GM12878 (cell line): ENCODE measurements around the gene KLHL3. TPM values are rescaled to one million over a fixed set of nuclear protein-coding genes. Genes with fewer than 3 reads are reported as not detected.

Experiments used
- ATAC-seq: fragments of 200-7000 bp; cut with Tn5 transposase; 3 replicates; pipeline ENCODE4 v1.9.1; 2020; ENCODE audit warnings: mild to moderate bottlenecking, moderate library complexity
- BruUV-seq: library from RNA; stranded (reverse); fragments of 400-500 nt; replicated peaks from 2 replicates; lab custom pipeline; 2021; lab: Mats Ljungman, UMichigan
- CTCF ChIA-PET: fragments of 300-600 bp; sonication (Branson Sonifier 250); formaldehyde crosslinking; extraction: SDS; loops from one replicate; lab custom pipeline; 2021; ENCODE audit warnings: inconsistent platforms; lab: Yijun Ruan, JAX
- POLR2A ChIA-PET: fragments of 350-600 bp; formaldehyde crosslinking; extraction: SDS; loops from one replicate; lab custom pipeline; 2021; ENCODE audit warnings: inconsistent platforms; lab: Charles Lee
- RAD21 ChIA-PET: fragments of 300-600 bp; sonication (Branson Sonifier 250); formaldehyde crosslinking; loops from one replicate; lab custom pipeline; 2023; ENCODE audit warnings: antibody characterized with exemption; ENCODE audit not compliant: unreplicated experiment; lab: Charles Lee
- SMC1A ChIA-PET: fragments of 300-600 bp; sonication (Branson Sonifier 250); formaldehyde crosslinking; loops from one replicate; lab custom pipeline; 2023; ENCODE audit not compliant: unreplicated experiment, uncharacterized antibody; lab: Charles Lee
- DNase-seq: peaks from one replicate; pipeline ENCODE4 v3.0.0-alpha.2; 2011; ENCODE audit warnings: low read depth, low spot score
- FAIRE-seq: peaks from 3 replicates; lab custom pipeline; 2011; peaks lifted over from hg19 to GRCh38; lab: Jason Lieb, UNC
- H2AFZ ChIP-seq: 2 replicates; pipeline ENCODE4 v1.6.0; 2011; ENCODE audit warnings: low read depth, low read length, control low read depth; ENCODE audit not compliant: control insufficient read depth
- H3K27ac ChIP-seq: 2 replicates; pipeline ENCODE4 v1.5.1; 2011; ENCODE audit warnings: control low read depth; ENCODE audit not compliant: control insufficient read depth, insufficient read depth
- H3K27me3 ChIP-seq, 2 experiments: replicated peaks in 1 of 2; 2 replicates each; pipeline versions ENCODE4 v1.6.0 to v1.6.1; 2011; ENCODE audit warnings: low read length in 1 of 2; ENCODE audit not compliant: control insufficient read depth in 2 of 2, insufficient read depth in 2 of 2
- H3K36me3 ChIP-seq, 2 experiments: 2 replicates each; pipeline ENCODE4 v1.5.1; 2011; ENCODE audit warnings: low read length in 1 of 2; ENCODE audit not compliant: control insufficient read depth in 2 of 2, insufficient read depth in 2 of 2
- H3K4me1 ChIP-seq: 2 replicates; pipeline ENCODE4 v1.6.1; 2011; ENCODE audit warnings: mild to moderate bottlenecking, low read length, moderate library complexity, mixed read lengths; ENCODE audit not compliant: control insufficient read depth, insufficient read depth
- H3K4me2 ChIP-seq: 2 replicates; pipeline ENCODE4 v1.6.0; 2011; ENCODE audit warnings: control low read depth; ENCODE audit not compliant: control insufficient read depth, insufficient read depth
- H3K4me3 ChIP-seq: fragments of 200-600 bp; sonication (generic); 2 replicates; pipeline ENCODE4 v1.5.1; 2016
- H3K79me2 ChIP-seq: 2 replicates; pipeline ENCODE4 v1.6.0; 2011; ENCODE audit warnings: low read length; ENCODE audit not compliant: control insufficient read depth, insufficient read depth
- H3K9ac ChIP-seq: 2 replicates; pipeline ENCODE4 v1.8.0; 2011; ENCODE audit warnings: low read length, control low read depth, mixed read lengths; ENCODE audit not compliant: control insufficient read depth, insufficient read depth
- H3K9me3 ChIP-seq: replicated peaks from 3 replicates; pipeline ENCODE4 v1.5.1; 2011; ENCODE audit warnings: mild to moderate bottlenecking, low read length; ENCODE audit not compliant: control insufficient read depth, insufficient read depth
- H4K20me1 ChIP-seq: 2 replicates; pipeline ENCODE4 v1.6.0; 2011; ENCODE audit not compliant: control insufficient read depth, insufficient read depth
- EZH2 ChIP-seq: IDR thresholded peaks from 2 replicates; pipeline ENCODE4 v1.6.1; 2012; ENCODE audit warnings: low read depth, mild to moderate bottlenecking, control low read depth, inconsistent platforms, low read length, borderline replicate concordance; ENCODE audit not compliant: control insufficient read depth
- IKZF1 ChIP-seq: fragments of 450-650 bp; conservative IDR thresholded peaks from 2 replicates; pipeline ENCODE4 v1.6.1; 2017; ENCODE audit warnings: antibody characterized with exemption, mild to moderate bottlenecking
- NFYB ChIP-seq: IDR thresholded peaks from 2 replicates; pipeline ENCODE4 v1.6.1; 2011; ENCODE audit warnings: low read depth, mild to moderate bottlenecking, low read length, improper control_type of control experiment, moderate library complexity; ENCODE audit not compliant: insufficient read depth
- POLR2AphosphoS5 ChIP-seq: IDR thresholded peaks from 2 replicates; pipeline ENCODE4 v1.6.1; 2011; ENCODE audit warnings: mild to moderate bottlenecking, low read length, inconsistent platforms
- RAD51 ChIP-seq: fragments of 450-650 bp; IDR thresholded peaks from 2 replicates; pipeline ENCODE4 v1.6.1; 2016; ENCODE audit warnings: moderate library complexity, mild to moderate bottlenecking, inconsistent platforms
- RELA ChIP-seq: fragments of 450-650 bp; IDR thresholded peaks from 2 replicates; pipeline ENCODE4 v1.8.0; 2014; ENCODE audit warnings: borderline replicate concordance; ENCODE audit not compliant: partially characterized antibody
- ZBTB11 ChIP-seq: fragments of 450-650 bp; formaldehyde crosslinking; IDR thresholded peaks from 2 replicates; pipeline ENCODE4 v1.5.0; 2022; ENCODE audit warnings: mild to moderate bottlenecking, missing genetic modification characterization
- ZNF207 ChIP-seq: fragments of 450-650 bp; IDR thresholded peaks from 2 replicates; pipeline ENCODE4 v1.6.1; 2014; ENCODE audit warnings: antibody characterized with exemption, mild to moderate bottlenecking, borderline replicate concordance
- WGBS: methylation state at CpG from one replicate; pipeline ENCODE4 v1.1.6; 2016; ENCODE audit warnings: low lambda C conversion rate; ENCODE audit not compliant: insufficient replicate concordance, insufficient coverage; ENCODE audit errors: missing lambda C conversion rate; 5-methylcytosine and 5-hydroxymethylcytosine counted together
- in situ Hi-C: fragments of 300-500 bp; cut with MboI; formaldehyde crosslinking; loops from 9 replicates; pipeline ENCODE4 v1.14.3; 2018; ENCODE audit warnings: mixed read lengths
- intact Hi-C: fragments of 100-400 bp; cut with micrococcal nuclease; formaldehyde crosslinking; loops from one replicate; pipeline ENCODE4 v1.14.2; 2022; ENCODE audit not compliant: unreplicated experiment
- polyA plus RNA-seq, 11 experiments: library from polyadenylated mRNA; depleted of rRNA in 4 of 11; unstranded in 6 of 11; stranded (reverse) in 5 of 11; fragments of >200 nt; fragmentation: Nextera tagmentation in 4 of 11; fragmentation: Illumina TruSeq in 1 of 11; extraction: Ambion mirVana in 4 of 11; extraction: Trizol in 1 of 11; gene quantifications; 1 replicate in 1 of 11; 2 replicates in 10 of 11; pipeline versions ENCODE4 v1.2.1 to v1.2.3, GENCODE V29; 2011 to 2016; ENCODE audit warnings: inconsistent platforms in 2 of 11, missing spikeins in 2 of 11, low read depth in 1 of 11
- total RNA-seq, 4 experiments: library from RNA; depleted of rRNA in 3 of 4; stranded (reverse); fragments of >200 nt in 3 of 4; fragmentation: Illumina TruSeq in 1 of 4; extraction: Trizol in 1 of 4; gene quantifications; 2 replicates each; pipeline versions ENCODE4 v1.2.1 to v1.2.3, GENCODE V29; 2013 to 2021

Gene KLHL3
- total and polyA plus RNA-seq, 10 of the 15 experiments (the other 5 are each of a cell fraction or from before 2014, with no cell fraction given), result 1.7 to 11.7 (median 5.6) TPM

- DNase-seq (no peak), ATAC-seq (no peak), FAIRE-seq (no peak)
- H3K9me3 ChIP-seq, result no peaks in the 10 kb centered on the region
- no peaks in the 10 kb centered on the region for H4K20me1 ChIP-seq
- no peak overlapping the region for H3K4me3 ChIP-seq
- CTCF ChIA-PET, result interaction anchor here (1.0 to 4.8 kb wide), 3 partner anchors 12 to 70 kb away, joined by 3 to 39 read pairs (median 6); no protein-coding TSS in a partner anchor
- BruUV-seq, result no TSS peak
- no peak overlapping the region for H2AFZ ChIP-seq
- no peaks in the 10 kb centered on the region for H3K4me1 ChIP-seq
- SMC1A ChIA-PET, result no interaction called here
- no peaks in the 10 kb centered on the region for H3K79me2 ChIP-seq
- 90% methylated on average over 3 of the region's 3 CpGs for WGBS
- H3K27ac ChIP-seq, result no peak overlapping the region
- RAD21 ChIA-PET, result no interaction called here
- POLR2A ChIA-PET, result no interaction called here
- in situ Hi-C loops, result no loop called here
- H3K9ac ChIP-seq, result no peak overlapping the region
- H3K4me2 ChIP-seq, result no peak overlapping the region
- intact Hi-C loops, result no loop called here
- TF ChIP-seq EZH2, result no peak
- H3K27me3 ChIP-seq, result no peaks in the 10 kb centered on the region
- no peaks in the 10 kb centered on the region for H3K36me3 ChIP-seq
These were observed 63.0 kb downstream of the KLHL3 start for GRCh38 chr5:137672881-137673280.

- no peaks in the 10 kb centered on the region for H3K36me3 ChIP-seq
- H3K27me3 ChIP-seq, result no peaks in the 10 kb centered on the region
- no peak for TF ChIP-seq IKZF1
- no peak for TF ChIP-seq RELA
- TF ChIP-seq ZNF207, result no peak
- TF ChIP-seq ZBTB11 (CRISPR knock-in tag), result no peak
- no peak for TF ChIP-seq NFYB
- no peak for TF ChIP-seq RAD51
- no peak for TF ChIP-seq POLR2AphosphoS5
- intact Hi-C loops, result no loop called here
- no peaks in the 10 kb centered on the region for H3K9me3 ChIP-seq
- FAIRE-seq (no peak), ATAC-seq (no peak), DNase-seq (no peak)
- ChIA-PET CTCF (interaction anchor here (1.0 to 4.8 kb wide), 4 partner anchors 11 to 71 kb away, joined by 3 to 39 read pairs (median 5); no protein-coding TSS in a partner anchor), RAD21 (no interaction called here), SMC1A (interaction anchor here (1.0 to 1.6 kb wide), 3 partner anchors 13 to 70 kb away, joined by 3 to 5 read pairs (median 4); partner anchors contain the start of gene KLHL3), POLR2A (no interaction called here)
- BruUV-seq, result no TSS peak
- H3K4me2 ChIP-seq, result no peak overlapping the region
- WGBS, result 71% methylated on average over 6 of the region's 6 CpGs
- in situ Hi-C loops, result no loop called here
- no peaks in the 10 kb centered on the region for H4K20me1 ChIP-seq
- H2AFZ ChIP-seq, result no peak overlapping the region
- no peak overlapping the region for H3K4me3 ChIP-seq
- no peak overlapping the region for H3K9ac ChIP-seq
- 0 out of 2 replicates have a peak, but pooled peaks cover under 1% of the 10 kb centered on the region for H3K4me1 ChIP-seq
- no peaks in the 10 kb centered on the region for H3K79me2 ChIP-seq
- H3K27ac ChIP-seq, result no peak overlapping the region
These were observed 63.9 kb downstream of the KLHL3 start for GRCh38 chr5:137672001-137672400.
